ENCODE data around the gene DFFB. TPM values are rescaled to one million over a fixed set of nuclear protein-coding genes. Genes with fewer than 3 reads are reported as not detected.

DFFB gene
- total and polyA plus RNA-seq, 2 experiments from 2014 or later: 5.5 to 6.2 TPM

GRCh38 chr1:3907031-3907534 is 49.8 kb downstream of the DFFB start:
- Histone ChIP-seq H3K4me1 (ENCODE audit: insufficient read depth) (no peaks in the 10 kb centered on the region), H3K4me2 (no peak overlapping the region), H3K36me3 (replicated peaks; ENCODE audit: insufficient read depth, low read depth) (no peaks in the 10 kb centered on the region), H3K9me3 (ENCODE audit: low read depth) (no peaks in the 10 kb centered on the region), H3K9me2 (replicated peaks; ENCODE audit: insufficient read depth) (no peaks in the 10 kb centered on the region), H4K20me1 (ENCODE audit: insufficient read depth, poor library complexity, severe bottlenecking) (no peaks in the 10 kb centered on the region), H3K4me3 (no peak overlapping the region), H3K27me3 (no peaks in the 10 kb centered on the region), H3K79me2 (peaks cover 5% of the 10 kb centered on the region), H2AFZ (no peak overlapping the region), H3K27ac (no peak overlapping the region)
- WGBS (ENCODE audit: low lambda C conversion rate, missing lambda C conversion rate): 83% methylated on average over 18 of the region's 22 CpGs
- DNase-seq (ENCODE audit: low spot score): no peak
- TF ChIP-seq CTCF (IDR thresholded peaks at IDR 0.05; ENCODE audit: poor library complexity): peak; percentile 8
- no peak for TF ChIP-seq EZH2phosphoT487 (IDR thresholded peaks at IDR 0.05; ENCODE audit: low read depth, severe bottlenecking, unreplicated experiment)
- TF ChIP-seq EZH2 (IDR thresholded peaks at IDR 0.05; ENCODE audit: borderline replicate concordance): no peak

DNA sequence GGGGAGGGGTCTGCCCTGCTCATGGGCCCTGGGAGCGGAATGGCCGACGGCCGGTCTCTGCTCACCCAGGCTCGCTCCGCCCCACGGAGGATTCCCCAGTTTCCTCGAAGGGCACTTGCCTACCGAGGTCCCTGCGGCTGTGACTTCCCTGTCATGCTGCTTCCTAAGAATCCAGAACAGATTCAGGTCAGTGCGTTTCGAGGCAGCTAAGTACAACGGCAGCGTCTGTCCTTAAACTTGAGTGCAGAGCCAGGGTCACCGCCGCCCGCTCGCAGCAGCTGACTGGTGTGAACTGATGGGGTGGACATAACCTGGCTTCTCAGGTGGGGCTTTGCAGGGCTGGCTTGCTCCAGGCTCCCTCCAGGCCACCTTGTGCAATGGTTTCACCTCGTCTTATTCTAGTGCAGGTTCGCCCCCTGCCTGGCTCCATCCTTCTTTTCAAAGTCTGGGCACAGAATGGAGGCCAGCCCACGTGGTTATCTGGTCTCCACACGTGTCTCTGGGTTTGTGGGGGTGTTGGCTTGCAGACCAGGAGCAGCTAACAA is 50.4 kb downstream of the DFFB start:
- Histone ChIP-seq H3K4me1 (ENCODE audit: insufficient read depth) (no peaks in the 10 kb centered on the region), H3K4me3 (no peak overlapping the region), H3K9me3 (ENCODE audit: low read depth) (no peaks in the 10 kb centered on the region), H3K9me2 (replicated peaks; ENCODE audit: insufficient read depth) (no peaks in the 10 kb centered on the region), H4K20me1 (ENCODE audit: insufficient read depth, poor library complexity, severe bottlenecking) (no peaks in the 10 kb centered on the region), H3K27me3 (no peaks in the 10 kb centered on the region), H3K27ac (no peak overlapping the region), H3K4me2 (no peak overlapping the region), H2AFZ (no peak overlapping the region), H3K36me3 (replicated peaks; ENCODE audit: insufficient read depth, low read depth) (no peaks in the 10 kb centered on the region), H3K79me2 (no peaks in the 10 kb centered on the region)
- TF ChIP-seq CTCF (IDR thresholded peaks at IDR 0.05; ENCODE audit: poor library complexity) (no peak), EZH2phosphoT487 (IDR thresholded peaks at IDR 0.05; ENCODE audit: low read depth, severe bottlenecking, unreplicated experiment) (no peak), EZH2 (IDR thresholded peaks at IDR 0.05; ENCODE audit: borderline replicate concordance) (no peak)
- 87% methylated on average over 22 of the region's 22 CpGs for WGBS (ENCODE audit: low lambda C conversion rate, missing lambda C conversion rate)
- no peak for DNase-seq (ENCODE audit: low spot score)

GRCh38 chr1:3908886-3909517 is 51.7 kb downstream of the DFFB start:
- WGBS (ENCODE audit: low lambda C conversion rate, missing lambda C conversion rate): 84% methylated on average over 17 of the region's 17 CpGs
- no peak for TF ChIP-seq EZH2phosphoT487 (IDR thresholded peaks at IDR 0.05; ENCODE audit: low read depth, severe bottlenecking, unreplicated experiment)
- TF ChIP-seq EZH2 (IDR thresholded peaks at IDR 0.05; ENCODE audit: borderline replicate concordance): no peak
- Histone ChIP-seq H3K4me3 (no peak overlapping the region), H3K9me2 (replicated peaks; ENCODE audit: insufficient read depth) (no peaks in the 10 kb centered on the region), H3K4me2 (no peak overlapping the region), H3K27me3 (no peaks in the 10 kb centered on the region), H3K4me1 (ENCODE audit: insufficient read depth) (no peaks in the 10 kb centered on the region), H3K27ac (no peak overlapping the region), H4K20me1 (ENCODE audit: insufficient read depth, poor library complexity, severe bottlenecking) (no peaks in the 10 kb centered on the region), H2AFZ (no peak overlapping the region), H3K9me3 (ENCODE audit: low read depth) (no peaks in the 10 kb centered on the region), H3K36me3 (replicated peaks; ENCODE audit: insufficient read depth, low read depth) (no peaks in the 10 kb centered on the region), H3K79me2 (no peaks in the 10 kb centered on the region)
- DNase-seq (ENCODE audit: low spot score): no peak

GRCh38 chr1:3909615-3910014 is 52.3 kb downstream of the DFFB start:
- Histone ChIP-seq H4K20me1 (ENCODE audit: insufficient read depth, poor library complexity, severe bottlenecking) (no peaks in the 10 kb centered on the region), H3K4me2 (no peak overlapping the region), H3K27ac (no peak overlapping the region), H3K27me3 (no peaks in the 10 kb centered on the region), H2AFZ (no peak overlapping the region), H3K79me2 (no peaks in the 10 kb centered on the region), H3K36me3 (replicated peaks; ENCODE audit: insufficient read depth, low read depth) (no peaks in the 10 kb centered on the region), H3K9me2 (replicated peaks; ENCODE audit: insufficient read depth) (no peaks in the 10 kb centered on the region), H3K4me3 (no peak overlapping the region), H3K9me3 (ENCODE audit: low read depth) (no peaks in the 10 kb centered on the region), H3K4me1 (ENCODE audit: insufficient read depth) (no peaks in the 10 kb centered on the region)
- DNase-seq (ENCODE audit: low spot score): no peak
- 80% methylated on average over 7 of the region's 7 CpGs for WGBS (ENCODE audit: low lambda C conversion rate, missing lambda C conversion rate)
- TF ChIP-seq EZH2phosphoT487 (IDR thresholded peaks at IDR 0.05; ENCODE audit: low read depth, severe bottlenecking, unreplicated experiment) (no peak), CTCF (IDR thresholded peaks at IDR 0.05; ENCODE audit: poor library complexity) (no peak), EZH2 (IDR thresholded peaks at IDR 0.05; ENCODE audit: borderline replicate concordance) (no peak)

Data from hepatocyte (in vitro differentiated cells).